ENCODE results near the gene CXCL5. TPM values are rescaled to one million over a fixed set of nuclear protein-coding genes. Genes with fewer than 3 reads are reported as not detected.

Gene CXCL5
- 2.6 TPM for total RNA-seq (ENCODE audit: insufficient read depth, low replicate concordance)

GRCh38 chr4:73998040-73999011, at the start of gene CXCL5:
TSS of gene CXCL5 (minus strand) at chr4:73998677. CDS start at chr4:73998581, 96 bp downstream.
- peak; percentile 21 for DNase-seq (ENCODE audit: low spot score)

- DNase-seq (ENCODE audit: low spot score): no peak
Measured at GRCh38 chr4:74047152-74047551, 48.7 kb upstream of the CXCL5 start.

- DNase-seq (ENCODE audit: low spot score): no peak
Measured at GRCh38 chr4:74045772-74046171, 47.3 kb upstream of the CXCL5 start.

GRCh38 chr4:74045247-74045646, 46.8 kb upstream of the CXCL5 start:
- no peak for DNase-seq (ENCODE audit: low spot score)

- no peak for DNase-seq (ENCODE audit: low spot score)
Measured at GRCh38 chr4:74044677-74045076, 46.2 kb upstream of the CXCL5 start.

GRCh38 chr4:74042681-74043080, 44.2 kb upstream of the CXCL5 start:
- DNase-seq (ENCODE audit: low spot score): no peak

GRCh38 chr4:74041418-74041817, 42.9 kb upstream of the CXCL5 start:
- no peak for DNase-seq (ENCODE audit: low spot score)

GRCh38 chr4:74039315-74039763, 40.9 kb upstream of the CXCL5 start:
- peak; percentile 12 for DNase-seq (ENCODE audit: low spot score)

- DNase-seq (ENCODE audit: low spot score): peak; percentile 71
Measured at GRCh38 chr4:74038425-74039314, 40.2 kb upstream of the CXCL5 start, which contains the start of gene CXCL3. TSS of gene CXCL3 (minus strand) at chr4:74038689. CDS start at chr4:74038611, 78 bp downstream.

GRCh38 chr4:74038086-74038424, 39.6 kb upstream of the CXCL5 start:
- DNase-seq (ENCODE audit: low spot score): no peak

- DNase-seq (ENCODE audit: low spot score): no peak
Measured at GRCh38 chr4:74037076-74037955, 38.8 kb upstream of the CXCL5 start.

- no peak for DNase-seq (ENCODE audit: low spot score)
Measured at GRCh38 chr4:74033739-74034138, 35.3 kb upstream of the CXCL5 start.

- DNase-seq (ENCODE audit: low spot score): peak; percentile 21
Measured at GRCh38 chr4:74032064-74032463, 33.6 kb upstream of the CXCL5 start.

- no peak for DNase-seq (ENCODE audit: low spot score)
Measured at GRCh38 chr4:74031576-74031975, 33.1 kb upstream of the CXCL5 start.

GRCh38 chr4:74030285-74030684, 31.8 kb upstream of the CXCL5 start:
- no peak for DNase-seq (ENCODE audit: low spot score)

GRCh38 chr4:74028504-74028903, 30.0 kb upstream of the CXCL5 start:
- DNase-seq (ENCODE audit: low spot score): no peak

- DNase-seq (ENCODE audit: low spot score): no peak
Measured at GRCh38 chr4:74023709-74024108, 25.2 kb upstream of the CXCL5 start.

- DNase-seq (ENCODE audit: low spot score): no peak
Measured at GRCh38 chr4:74021601-74022000, 23.1 kb upstream of the CXCL5 start.

GRCh38 chr4:74018771-74019170, 20.3 kb upstream of the CXCL5 start:
- DNase-seq (ENCODE audit: low spot score): no peak

GRCh38 chr4:74018116-74018515, 19.6 kb upstream of the CXCL5 start:
- no peak for DNase-seq (ENCODE audit: low spot score)

GRCh38 chr4:74016068-74016467, 17.6 kb upstream of the CXCL5 start:
- DNase-seq (ENCODE audit: low spot score): no peak

Data from umbilical cord (tissue), 2 donors.